Esophagus muscularis mucosa (tissue), 4 donors: Measurements from ENCODE around the gene ANKRD27. TPM values are rescaled to one million over a fixed set of nuclear protein-coding genes. Genes with fewer than 3 reads are reported as not detected.

Experiments
- DNase-seq: peaks from one replicate; pipeline ENCODE4 v3.0.0-alpha.2; 2017; ENCODE audit errors: extremely low spot score
- H3K27ac ChIP-seq, 4 donors: fragments of 200-600 bp; sonication (generic); replicated peaks in 1 of 4; 1 replicate in 3 of 4; 2 replicates in 1 of 4; pipeline ENCODE4 v1.5.1; 2016 to 2019; ENCODE audit warnings: mild to moderate bottlenecking in 1 of 4
- H3K27me3 ChIP-seq, 4 donors: fragments of 200-600 bp; sonication (generic); one replicate each; pipeline versions ENCODE4 v1.5.1 to v1.6.0; 2016 to 2019
- H3K36me3 ChIP-seq, 4 donors: fragments of 200-600 bp; sonication (generic); one replicate each; pipeline ENCODE4 v1.5.1; 2016 to 2019
- H3K4me1 ChIP-seq, 4 donors: fragments of 200-600 bp; sonication (generic); one replicate each; pipeline ENCODE4 v1.5.1; 2016 to 2019
- H3K4me3 ChIP-seq, 4 donors: fragments of 200-600 bp; sonication (generic); 1 replicate in 2 of 4; 2 replicates in 2 of 4; pipeline ENCODE4 v1.5.1; 2016 to 2019; ENCODE audit warnings: mild to moderate bottlenecking in 4 of 4, moderate library complexity in 1 of 4
- H3K9me3 ChIP-seq, 4 donors: fragments of 200-600 bp; sonication (generic); 1 replicate in 3 of 4; 2 replicates in 1 of 4; pipeline ENCODE4 v1.5.1; 2016 to 2019
- CTCF ChIP-seq, 3 experiments: fragments of 200-600 bp in 2 of 3; fragments of 450-650 bp in 1 of 3; sonication (generic) in 2 of 3; IDR thresholded peaks; one replicate each; pipeline ENCODE4 v1.5.1; 2017 to 2019; ENCODE audit warnings: antibody characterized with exemption in 3 of 3, mild to moderate bottlenecking in 2 of 3, moderate library complexity in 1 of 3
- EP300 ChIP-seq: sonication (generic); formaldehyde crosslinking; IDR thresholded peaks from one replicate; pipeline ENCODE4 v1.6.1; 2017; ENCODE audit warnings: antibody characterized with exemption
- POLR2A ChIP-seq: fragments of 450-650 bp; IDR thresholded peaks from one replicate; pipeline ENCODE4 v1.6.1; 2017; ENCODE audit warnings: antibody characterized with exemption, moderate library complexity, mild to moderate bottlenecking, low read depth
- POLR2AphosphoS5 ChIP-seq, 2 donors: sonication (generic); formaldehyde crosslinking; IDR thresholded peaks; one replicate each; pipeline ENCODE4 v1.6.1; 2017; ENCODE audit warnings: antibody characterized with exemption in 2 of 2
- WGBS: methylation state at CpG from one replicate; pipeline ENCODE4 v1.1.5; 2018; 5-methylcytosine and 5-hydroxymethylcytosine counted together
- intact Hi-C: fragments of 100-400 bp; cut with DNase I; formaldehyde crosslinking; loops from one replicate; pipeline ENCODE4 v1.15.1; 2023
- total RNA-seq, 4 donors: library from RNA; depleted of rRNA; stranded (reverse); fragments of >200 nt; gene quantifications; one replicate each; pipeline versions ENCODE4 v1.1.0 to v1.2.1, GENCODE V29; 2016

Gene ANKRD27
- total RNA-seq, 4 donors from 2014 or later: 43.2 to 58.1 (median 46.8) TPM

- no peaks in the 10 kb centered on the region for H3K9me3 ChIP-seq
- no peak overlapping the region for H3K27ac ChIP-seq
- no peaks in the 10 kb centered on the region for H3K4me1 ChIP-seq
- H3K36me3 ChIP-seq: peaks cover 38 to 99% (median 76%) of the 10 kb centered on the region in 4 donors
- WGBS: 96% methylated on average over 14 of the region's 15 CpGs
- TF ChIP-seq POLR2A (no peak), EP300 (no peak)
- DNase-seq: no peak
- intact Hi-C loops: no loop called here
- no peaks in the 10 kb centered on the region for H3K27me3 ChIP-seq
- no peak overlapping the region for H3K4me3 ChIP-seq
Measured at GRCh38 chr19:32631381-32631780, 43.6 kb downstream of the ANKRD27 start.

GRCh38 chr19:32630338-32630737 lies 44.6 kb downstream of the ANKRD27 start:
- Histone ChIP-seq H3K9me3 (no peaks in the 10 kb centered on the region), H3K36me3 (peaks cover 44 to 99% (median 79%) of the 10 kb centered on the region in 4 donors), H3K27ac (no peak overlapping the region), H3K27me3 (no peaks in the 10 kb centered on the region), H3K4me1 (no peaks in the 10 kb centered on the region), H3K4me3 (no peak overlapping the region)
- intact Hi-C loops: no loop called here
- TF ChIP-seq EP300 (no peak), POLR2A (no peak), CTCF (IDR thresholded peaks at IDR 0.05) (no peak), POLR2AphosphoS5 (IDR thresholded peaks at IDR 0.05) (no peak)
- DNase-seq: no peak
- no CpG with 5 or more reads among the region's 14 CpGs for WGBS

- Histone ChIP-seq H3K4me1 (no peaks in the 10 kb centered on the region), H3K27ac (no peak overlapping the region), H3K27me3 (no peaks in the 10 kb centered on the region), H3K36me3 (peaks cover 64 to 99% (median 91%) of the 10 kb centered on the region in 4 donors), H3K9me3 (no peaks in the 10 kb centered on the region), H3K4me3 (no peak overlapping the region)
- TF ChIP-seq POLR2A (no peak), POLR2AphosphoS5 (IDR thresholded peaks at IDR 0.05) (no peak), CTCF (IDR thresholded peaks at IDR 0.05) (no peak), EP300 (no peak)
- 88% methylated on average over 7 of the region's 15 CpGs for WGBS
- DNase-seq: no peak
- intact Hi-C loops: no loop called here
Measured at GRCh38 chr19:32627714-32628270, 47.2 kb downstream of the ANKRD27 start.

GRCh38 chr19:32626969-32627368 lies 48.0 kb downstream of the ANKRD27 start:
- no peaks in the 10 kb centered on the region for H3K4me1 ChIP-seq
- no peak for DNase-seq
- peaks cover 72 to 100% (median 95%) of the 10 kb centered on the region in 4 donors for H3K36me3 ChIP-seq
- 95% methylated on average over 4 of the region's 4 CpGs for WGBS
- no peak overlapping the region for H3K27ac ChIP-seq
- intact Hi-C loops: no loop called here
- no peak overlapping the region for H3K4me3 ChIP-seq
- TF ChIP-seq CTCF (IDR thresholded peaks at IDR 0.05): no peak
- TF ChIP-seq POLR2A: no peak
- TF ChIP-seq POLR2AphosphoS5 (IDR thresholded peaks at IDR 0.05): no peak
- TF ChIP-seq EP300: no peak
- no peaks in the 10 kb centered on the region for H3K9me3 ChIP-seq
- no peaks in the 10 kb centered on the region for H3K27me3 ChIP-seq

GRCh38 chr19:32624410-32624809 lies 50.6 kb downstream of the ANKRD27 start:
- Histone ChIP-seq H3K27ac (no peak overlapping the region), H3K36me3 (peaks cover 73 to 100% (median 96%) of the 10 kb centered on the region in 4 donors)
- intact Hi-C loops: no loop called here

GRCh38 chr19:32622002-32622401 lies 53.0 kb downstream of the ANKRD27 start:
- WGBS: 82% methylated on average over 12 of the region's 12 CpGs
- H3K27me3 ChIP-seq: no peaks in the 10 kb centered on the region
- no peaks in the 10 kb centered on the region for H3K4me1 ChIP-seq
- intact Hi-C loops: no loop called here
- TF ChIP-seq POLR2A: no peak
- TF ChIP-seq POLR2AphosphoS5 (IDR thresholded peaks at IDR 0.05): no peak
- peaks cover 73 to 100% (median 97%) of the 10 kb centered on the region in 4 donors for H3K36me3 ChIP-seq
- DNase-seq: no peak
- H3K4me3 ChIP-seq: no peak overlapping the region
- no peaks in the 10 kb centered on the region for H3K9me3 ChIP-seq
- no peak overlapping the region for H3K27ac ChIP-seq

More at GRCh38 chr19:32624410-32624809, 50.6 kb downstream of the ANKRD27 start:
- TF ChIP-seq EP300: no peak
- Histone ChIP-seq H3K9me3 (no peaks in the 10 kb centered on the region), H3K27me3 (no peaks in the 10 kb centered on the region), H3K4me3 (no peak overlapping the region), H3K4me1 (no peaks in the 10 kb centered on the region)
- DNase-seq: no peak
- 82% methylated on average over 6 of the region's 6 CpGs for WGBS
